GM19099 (cell line): Measurements from ENCODE around the gene TEX19.
A peak's percentile ranks its signal among the peaks of the same experiment; 100 is the strongest.

Experiments
- POLR2A ChIP-seq: IDR thresholded peaks from 3 replicates; pipeline ENCODE4 v1.6.1; 2011; ENCODE audit warnings: low read depth; ENCODE audit not compliant: insufficient read length; ENCODE audit errors: extremely low read depth

TEX19 gene

GRCh38 chr17:82396601-82397435, 37.8 kb downstream of the TEX19 start:
- TF ChIP-seq POLR2A: no peak

- no peak for TF ChIP-seq POLR2A
Observed at GRCh38 chr17:82397449-82398335, 38.6 kb downstream of the TEX19 start.

GRCh38 chr17:82399041-82399441, 40.0 kb downstream of the TEX19 start:
- TF ChIP-seq POLR2A: no peak

DNA sequence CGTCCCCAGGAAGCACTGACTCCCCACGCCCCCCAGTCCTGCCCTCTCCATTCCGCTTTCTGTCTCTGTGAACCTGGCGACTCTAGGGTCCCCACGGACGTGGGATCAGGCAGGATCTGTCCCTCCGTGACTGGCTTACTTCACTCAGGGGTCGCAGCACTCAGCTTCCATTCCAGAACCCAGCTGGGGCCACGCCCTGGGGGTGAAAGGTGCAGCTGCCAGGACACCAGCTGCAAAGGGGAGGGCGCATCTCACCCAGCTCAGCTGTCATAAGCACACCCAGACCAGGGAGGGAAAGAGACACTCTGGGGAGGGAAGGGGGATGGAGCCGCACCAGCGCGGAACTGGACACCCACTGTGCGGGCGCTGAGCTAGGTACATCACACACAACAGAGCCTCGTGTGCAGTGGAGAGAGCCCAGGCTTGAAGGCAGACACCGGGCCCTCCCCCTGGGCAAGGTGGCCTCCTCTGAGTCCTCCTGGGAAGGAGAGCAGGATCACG, 40.6 kb downstream of the TEX19 start:
- no peak for TF ChIP-seq POLR2A

- TF ChIP-seq POLR2A: no peak
Observed at GRCh38 chr17:82400206-82400605, 41.2 kb downstream of the TEX19 start.

DNA sequence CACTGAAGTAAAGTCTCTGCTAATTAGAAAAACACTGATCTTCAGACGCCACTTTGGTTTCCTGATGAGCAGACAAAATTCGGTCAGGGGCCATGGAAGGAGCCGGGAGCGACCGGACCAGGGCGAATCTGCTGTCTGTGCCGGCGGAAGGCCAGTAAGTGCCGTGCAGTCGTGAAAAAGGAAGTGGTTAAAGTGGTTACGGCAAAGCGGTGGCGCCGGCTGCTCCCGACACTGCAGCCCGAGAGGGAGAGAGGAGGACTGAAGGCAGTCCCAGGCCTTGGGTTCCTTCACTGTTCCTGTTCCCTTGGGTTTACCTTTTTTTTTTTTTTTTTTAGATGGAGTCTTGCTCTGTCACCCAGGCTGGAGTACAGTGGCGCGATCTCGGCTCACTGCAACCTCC, 41.8 kb downstream of the TEX19 start:
- TF ChIP-seq POLR2A: peak; percentile 29

- TF ChIP-seq POLR2A: no peak
Observed at GRCh38 chr17:82402865-82403264, 43.8 kb downstream of the TEX19 start.

GRCh38 chr17:82403662-82404660, 44.9 kb downstream of the TEX19 start:
- TF ChIP-seq POLR2A: no peak

DNA sequence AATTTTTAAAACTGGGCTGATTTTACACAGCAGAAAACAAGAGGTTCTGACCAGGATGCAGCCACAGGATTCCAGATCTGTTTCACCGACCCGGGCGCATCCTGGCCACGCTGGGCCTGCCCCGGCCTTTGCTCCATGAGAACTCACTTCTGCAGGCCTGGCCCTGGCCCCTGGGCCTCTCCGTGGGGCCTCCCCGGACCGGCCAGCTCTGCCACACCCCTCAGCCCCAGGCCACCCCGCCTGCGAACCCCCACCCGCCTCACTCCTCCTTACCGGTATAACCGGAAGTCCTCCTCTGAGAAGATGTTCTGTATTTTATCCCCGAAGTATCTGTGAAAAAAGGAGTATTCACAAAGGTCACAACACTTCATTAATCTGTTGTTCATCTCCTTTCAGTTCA, 46.0 kb downstream of the TEX19 start:
- TF ChIP-seq POLR2A: no peak

DNA sequence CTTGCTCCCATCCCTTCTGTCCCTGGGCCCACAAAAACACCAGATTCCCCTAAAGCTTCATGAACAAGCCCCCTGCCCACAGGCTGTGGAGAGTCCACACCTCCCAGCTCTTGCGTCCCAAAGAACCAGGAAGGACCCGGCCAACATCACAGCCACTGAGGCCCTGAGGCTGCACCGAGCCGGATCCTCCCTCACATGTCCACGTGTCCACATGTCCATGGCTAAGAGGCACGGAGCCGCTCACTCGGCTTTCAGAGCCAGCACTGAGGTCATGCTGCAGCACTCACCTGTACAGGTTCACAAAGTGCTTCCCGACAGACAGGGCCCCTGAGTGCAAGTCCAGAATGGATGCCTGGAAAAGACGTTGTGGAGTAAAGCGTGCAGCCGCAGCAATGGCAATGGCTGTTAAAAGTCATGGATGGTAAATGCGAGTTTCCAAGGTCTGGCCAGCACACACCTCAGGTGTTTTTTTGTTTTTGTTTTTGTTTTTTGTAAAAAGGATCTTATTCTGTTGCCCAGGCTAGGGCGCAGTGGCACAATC, 47.2 kb downstream of the TEX19 start:
- TF ChIP-seq POLR2A: no peak

DNA sequence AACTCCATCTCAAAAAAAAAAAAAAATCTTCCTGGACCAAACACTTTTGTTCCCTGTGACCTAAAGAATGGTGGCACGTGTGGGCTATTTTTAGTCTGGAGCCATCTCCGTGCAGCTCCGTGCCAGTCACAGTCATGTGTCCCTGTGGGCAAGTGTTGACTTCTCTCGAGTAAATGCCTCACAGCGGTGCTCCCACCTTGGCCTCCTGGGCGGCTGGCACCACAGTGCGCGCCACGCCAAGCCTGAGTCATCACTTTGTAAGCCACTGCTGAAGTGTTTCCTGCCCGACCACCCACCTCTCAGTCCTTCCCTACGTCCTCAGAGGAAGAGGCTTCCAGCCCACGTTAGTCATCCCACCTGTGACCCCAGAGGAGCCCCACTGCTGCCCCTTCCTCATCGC, 48.2 kb downstream of the TEX19 start:
- TF ChIP-seq POLR2A: no peak

GRCh38 chr17:82408288-82408937, 49.4 kb downstream of the TEX19 start:
- no peak for TF ChIP-seq POLR2A

- no peak for TF ChIP-seq POLR2A
Observed at GRCh38 chr17:82408938-82409318, 49.9 kb downstream of the TEX19 start.
